Liver (tissue), 9 donors: ENCODE measurements around the gene NFIB. TPM values are rescaled to one million over a fixed set of nuclear protein-coding genes. Genes with fewer than 3 reads are reported as not detected.

Source experiments
- DNase-seq: peaks from one replicate; pipeline ENCODE4 v3.0.0-alpha.2; 2017; ENCODE audit warnings: low spot score
- H3K27ac ChIP-seq, 2 donors: one replicate each; pipeline ENCODE4 v1.7.0; 2013; ENCODE audit warnings: inconsistent platforms in 2 of 2, low read length in 2 of 2, control low read depth in 1 of 2, low read depth in 1 of 2, mild to moderate bottlenecking in 1 of 2
- H3K27me3 ChIP-seq, 4 donors: one replicate each; pipeline versions ENCODE4 v1.6.1 to v1.7.0; 2013; ENCODE audit warnings: low read length in 3 of 4, inconsistent platforms in 1 of 4, mild to moderate bottlenecking in 1 of 4, moderate library complexity in 1 of 4; ENCODE audit not compliant: control insufficient read depth in 4 of 4, insufficient read depth in 4 of 4
- H3K36me3 ChIP-seq, 4 donors: one replicate each; pipeline versions ENCODE4 v1.6.1 to v1.7.0; 2013; ENCODE audit warnings: low read length in 3 of 4, mild to moderate bottlenecking in 3 of 4, low read depth in 1 of 4, moderate library complexity in 1 of 4; ENCODE audit not compliant: control insufficient read depth in 4 of 4, insufficient read depth in 3 of 4
- H3K4me1 ChIP-seq, 4 donors: one replicate each; pipeline versions ENCODE4 v1.6.1 to v1.7.0; 2013; ENCODE audit warnings: low read length in 3 of 4, mild to moderate bottlenecking in 3 of 4, moderate library complexity in 1 of 4; ENCODE audit not compliant: control insufficient read depth in 4 of 4, insufficient read depth in 4 of 4
- H3K4me3 ChIP-seq, 3 donors: one replicate each; pipeline versions ENCODE4 v1.6.1 to v1.7.0; 2013; ENCODE audit warnings: low read length in 3 of 3, control low read depth in 1 of 3, low read depth in 1 of 3, mild to moderate bottlenecking in 1 of 3
- H3K9ac ChIP-seq, 2 donors: one replicate each; pipeline ENCODE4 v1.7.0; 2013; ENCODE audit warnings: low read length in 2 of 2, mild to moderate bottlenecking in 2 of 2, moderate library complexity in 2 of 2, control low read depth in 1 of 2, low read depth in 1 of 2
- H3K9me3 ChIP-seq, 4 donors: one replicate each; pipeline versions ENCODE4 v1.6.1 to v1.7.0; 2013; ENCODE audit warnings: low read length in 3 of 4; ENCODE audit not compliant: control insufficient read depth in 4 of 4
- EGR1 ChIP-seq, 2 donors: IDR thresholded peaks; 2 replicates each; pipeline ENCODE4 v1.6.1; 2016 to 2018; ENCODE audit warnings: antibody characterized with exemption in 2 of 2, low read depth in 2 of 2
- FOXA1 ChIP-seq: IDR thresholded peaks from 2 replicates; pipeline ENCODE4 v1.6.1; 2016; ENCODE audit warnings: antibody characterized with exemption
- FOXA2 ChIP-seq: IDR thresholded peaks from 2 replicates; pipeline ENCODE4 v1.6.1; 2016; ENCODE audit warnings: antibody characterized with exemption
- GABPA ChIP-seq, 2 donors: IDR thresholded peaks in 1 of 2; conservative IDR thresholded peaks in 1 of 2; 2 replicates each; pipeline ENCODE4 v1.6.1; 2016; ENCODE audit warnings: antibody characterized with exemption in 2 of 2, mild to moderate bottlenecking in 1 of 2, moderate library complexity in 1 of 2
- HNF4A ChIP-seq, 2 donors: conservative IDR thresholded peaks; 2 replicates each; pipeline ENCODE4 v1.6.1; 2016; ENCODE audit warnings: antibody characterized with exemption in 2 of 2, mild to moderate bottlenecking in 2 of 2
- HNF4G ChIP-seq: IDR thresholded peaks from 2 replicates; pipeline ENCODE4 v1.6.1; 2016; ENCODE audit warnings: antibody characterized with exemption
- JUND ChIP-seq, 2 donors: IDR thresholded peaks; 2 replicates each; pipeline ENCODE4 v1.6.1; 2016; ENCODE audit warnings: antibody characterized with exemption in 2 of 2
- NR2F2 ChIP-seq: IDR thresholded peaks from 2 replicates; pipeline ENCODE4 v1.6.1; 2016; ENCODE audit warnings: antibody characterized with exemption
- RAD21 ChIP-seq, 2 donors: IDR thresholded peaks; 2 replicates each; pipeline ENCODE4 v1.6.1; 2016; ENCODE audit warnings: antibody characterized with exemption in 2 of 2, mild to moderate bottlenecking in 2 of 2
- RXRA ChIP-seq, 2 donors: IDR thresholded peaks; 2 replicates each; pipeline ENCODE4 v1.6.1; 2017 to 2018; ENCODE audit warnings: antibody characterized with exemption in 2 of 2, mild to moderate bottlenecking in 1 of 2
- SP1 ChIP-seq: IDR thresholded peaks from 2 replicates; pipeline ENCODE4 v1.6.1; 2018; ENCODE audit warnings: antibody characterized with exemption, mild to moderate bottlenecking
- TAF1 ChIP-seq: conservative IDR thresholded peaks from 2 replicates; pipeline ENCODE4 v1.6.1; 2016; ENCODE audit warnings: antibody characterized with exemption, mild to moderate bottlenecking
- YY1 ChIP-seq: IDR thresholded peaks from 2 replicates; pipeline ENCODE4 v1.6.1; 2016; ENCODE audit warnings: antibody characterized with exemption, mild to moderate bottlenecking
- WGBS: extraction: QIAGEN DNeasy Blood & Tissue Kit; methylation state at CpG from one replicate; pipeline ENCODE4 v1.1.7; 2013; 5-methylcytosine and 5-hydroxymethylcytosine counted together
- polyA plus RNA-seq, 2 donors: library from polyadenylated mRNA; stranded (reverse) in 1 of 2; unstranded in 1 of 2; fragments of 200-250 nt in 1 of 2; fragments of >200 nt in 1 of 2; fragmentation: Nextera tagmentation in 1 of 2; extraction: Ambion mirVana in 1 of 2; gene quantifications; one replicate each; pipeline versions ENCODE4 v1.2.1 to v1.2.3, GENCODE V29; 2013 to 2015
- total RNA-seq, 2 donors: library from RNA; depleted of rRNA; stranded (reverse); fragments of >200 nt; gene quantifications; one replicate each; pipeline ENCODE4 v1.2.3, GENCODE V29; 2014
- TF ChIP-seq, protein P1 (sequence below): IDR thresholded peaks from 2 replicates; pipeline ENCODE4 v1.6.1; 2016; ENCODE audit warnings: antibody characterized with exemption
- TF ChIP-seq, protein P2 (sequence below): IDR thresholded peaks from 2 replicates; pipeline ENCODE4 v1.6.1; 2016; ENCODE audit warnings: antibody characterized with exemption
- TF ChIP-seq, protein P3 (sequence below): IDR thresholded peaks from 2 replicates; pipeline ENCODE4 v1.6.1; 2016; ENCODE audit warnings: antibody characterized with exemption, mild to moderate bottlenecking
- TF ChIP-seq, protein P4 (sequence below): IDR thresholded peaks from 2 replicates; pipeline ENCODE4 v1.6.1; 2016; ENCODE audit warnings: antibody characterized with exemption
- donor health status: healthy.
- donor health status: healthy.
- donor health status: healthy.
- donor health status: healthy.
- donor health status: healthy.

Gene NFIB
- total and polyA plus RNA-seq, 4 donors: 3.2 to 23.2 (median 8.0) TPM

DNA sequence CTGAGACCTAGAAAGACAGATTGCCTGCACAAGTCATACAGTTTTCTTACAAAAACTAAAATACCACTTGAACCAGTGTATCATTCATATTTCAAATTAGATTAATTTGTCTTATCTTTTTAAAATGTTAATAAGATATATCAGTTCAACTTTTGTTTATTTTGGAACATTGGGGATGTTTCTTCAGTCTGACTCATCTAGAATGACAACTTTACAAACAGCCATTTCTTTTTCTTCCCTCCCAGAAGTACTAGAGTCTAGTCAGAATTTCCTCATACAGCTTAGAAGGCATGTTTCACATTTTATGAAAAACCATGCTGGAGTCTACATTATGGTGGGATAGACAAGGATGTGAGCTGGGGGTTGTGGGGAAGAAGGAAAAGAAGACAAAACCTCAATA is 262.5 kb downstream of the NFIB start (continued):
- TF ChIP-seq JUND (IDR thresholded peaks at IDR 0.05) (no peak), FOXA1 (no peak), RAD21 (IDR thresholded peaks at IDR 0.05) (no peak), SP1 (no peak)

DNA sequence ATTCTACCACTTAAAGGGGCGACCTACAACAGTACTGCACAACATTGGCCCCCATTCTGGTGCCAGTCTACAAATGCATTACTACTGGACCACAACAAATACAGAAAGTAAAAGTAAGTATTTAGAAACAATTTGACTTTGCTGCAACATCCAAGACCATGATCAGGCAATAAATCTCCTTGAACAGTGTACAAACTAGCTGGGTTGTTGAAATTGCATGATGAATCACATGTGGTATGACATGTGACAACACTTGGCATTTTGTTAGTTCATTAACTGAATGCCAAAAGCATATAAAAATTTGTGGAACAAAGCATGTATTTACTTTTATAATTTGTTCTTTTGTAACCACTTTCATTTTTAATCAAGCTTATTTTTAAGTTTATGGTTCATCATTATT is 270.5 kb downstream of the NFIB start:
- TF ChIP-seq RAD21 (IDR thresholded peaks at IDR 0.05): no peak
- TF ChIP-seq GABPA (IDR thresholded peaks at IDR 0.05 in 1 of 2, conservative IDR thresholded peaks at IDR 0.05 in 1 of 2): no peak
- TF ChIP-seq TAF1: no peak
- no peak for TF ChIP-seq HNF4G
- no peak for TF ChIP-seq JUND (IDR thresholded peaks at IDR 0.05)
- no peak for TF ChIP-seq EGR1 (IDR thresholded peaks at IDR 0.05; ENCODE audit: low read depth in 2 of 2)
- TF ChIP-seq HNF4A (conservative IDR thresholded peaks at IDR 0.05): no peak
- TF ChIP-seq, protein P1, sequence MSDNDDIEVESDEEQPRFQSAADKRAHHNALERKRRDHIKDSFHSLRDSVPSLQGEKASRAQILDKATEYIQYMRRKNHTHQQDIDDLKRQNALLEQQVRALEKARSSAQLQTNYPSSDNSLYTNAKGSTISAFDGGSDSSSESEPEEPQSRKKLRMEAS: no peak
- TF ChIP-seq, protein P2, sequence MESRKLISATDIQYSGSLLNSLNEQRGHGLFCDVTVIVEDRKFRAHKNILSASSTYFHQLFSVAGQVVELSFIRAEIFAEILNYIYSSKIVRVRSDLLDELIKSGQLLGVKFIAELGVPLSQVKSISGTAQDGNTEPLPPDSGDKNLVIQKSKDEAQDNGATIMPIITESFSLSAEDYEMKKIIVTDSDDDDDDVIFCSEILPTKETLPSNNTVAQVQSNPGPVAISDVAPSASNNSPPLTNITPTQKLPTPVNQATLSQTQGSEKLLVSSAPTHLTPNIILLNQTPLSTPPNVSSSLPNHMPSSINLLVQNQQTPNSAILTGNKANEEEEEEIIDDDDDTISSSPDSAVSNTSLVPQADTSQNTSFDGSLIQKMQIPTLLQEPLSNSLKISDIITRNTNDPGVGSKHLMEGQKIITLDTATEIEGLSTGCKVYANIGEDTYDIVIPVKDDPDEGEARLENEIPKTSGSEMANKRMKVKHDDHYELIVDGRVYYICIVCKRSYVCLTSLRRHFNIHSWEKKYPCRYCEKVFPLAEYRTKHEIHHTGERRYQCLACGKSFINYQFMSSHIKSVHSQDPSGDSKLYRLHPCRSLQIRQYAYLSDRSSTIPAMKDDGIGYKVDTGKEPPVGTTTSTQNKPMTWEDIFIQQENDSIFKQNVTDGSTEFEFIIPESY: no peak
- TF ChIP-seq YY1: no peak
- H3K27ac ChIP-seq: no peak overlapping the region
- H3K36me3 ChIP-seq: no peaks in the 10 kb centered on the region
- 84% methylated on average over 1 of the region's 1 CpG for WGBS
- DNase-seq: no peak
- H3K9ac ChIP-seq: no peak overlapping the region
- no peak overlapping the region for H3K4me3 ChIP-seq
- H3K27me3 ChIP-seq: no peaks in the 10 kb centered on the region
- no peaks in the 10 kb centered on the region for H3K9me3 ChIP-seq
- H3K4me1 ChIP-seq: no peaks in the 10 kb centered on the region

DNA sequence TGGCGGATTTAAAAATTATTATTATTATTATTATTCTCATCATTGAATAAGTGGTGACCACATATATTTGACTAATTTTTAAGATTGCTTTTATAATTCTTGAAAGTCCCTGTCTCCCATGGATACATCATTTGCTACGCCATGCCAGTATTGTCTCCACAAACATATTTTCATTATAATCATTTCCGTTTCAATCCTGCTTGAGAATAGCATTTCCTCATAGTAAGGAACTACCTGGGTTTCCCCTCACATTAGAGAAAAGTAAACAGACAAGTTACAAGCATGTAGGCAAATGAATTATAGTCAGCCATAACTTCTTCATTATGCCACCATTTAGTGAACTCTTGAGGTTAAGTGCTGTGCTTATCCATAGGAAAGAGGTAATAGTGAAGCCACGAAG is 276.6 kb downstream of the NFIB start:
- no peaks in the 10 kb centered on the region for H3K27me3 ChIP-seq
- no peak overlapping the region for H3K4me3 ChIP-seq
- WGBS: 87% methylated on average over 4 of the region's 4 CpGs
- no peak overlapping the region for H3K9ac ChIP-seq
- no peaks in the 10 kb centered on the region for H3K9me3 ChIP-seq
- H3K4me1 ChIP-seq: no peaks in the 10 kb centered on the region
- DNase-seq: no peak
- H3K27ac ChIP-seq: no peak overlapping the region
- TF ChIP-seq RXRA (IDR thresholded peaks at IDR 0.05) (no peak), HNF4A (conservative IDR thresholded peaks at IDR 0.05) (no peak), NR2F2 (no peak), HNF4G (no peak)
- TF ChIP-seq, protein P1: no peak
- no peaks in the 10 kb centered on the region for H3K36me3 ChIP-seq

DNA sequence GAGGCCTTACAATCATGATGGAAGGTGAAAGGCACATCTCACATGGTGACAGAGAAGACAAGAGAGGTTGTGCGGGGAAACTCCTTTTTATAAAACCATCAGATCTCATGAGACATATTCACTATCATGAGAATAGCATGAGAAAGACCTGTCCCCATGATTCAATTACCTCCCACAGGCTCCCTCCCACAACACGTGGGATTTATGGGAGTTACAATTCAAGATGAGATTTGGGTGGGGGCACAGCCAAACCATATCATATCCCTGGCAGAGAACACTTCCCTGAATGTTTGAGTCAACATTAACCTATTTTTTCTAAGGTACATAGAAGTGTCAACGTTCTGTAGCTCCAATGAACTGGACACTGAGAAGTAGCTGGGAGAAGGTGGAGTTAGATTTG is 280.9 kb downstream of the NFIB start:
- no peak for DNase-seq
- peaks cover 0 to 3% (median under 1%) of the 10 kb centered on the region in 4 donors for H3K4me1 ChIP-seq
- no peak overlapping the region for H3K9ac ChIP-seq
- TF ChIP-seq, protein P2: no peak
- TF ChIP-seq HNF4A (conservative IDR thresholded peaks at IDR 0.05) (no peak), EGR1 (IDR thresholded peaks at IDR 0.05; ENCODE audit: low read depth in 2 of 2) (no peak), NR2F2 (no peak), GABPA (IDR thresholded peaks at IDR 0.05 in 1 of 2, conservative IDR thresholded peaks at IDR 0.05 in 1 of 2) (no peak), RXRA (IDR thresholded peaks at IDR 0.05) (no peak), TAF1 (no peak), JUND (IDR thresholded peaks at IDR 0.05) (no peak), RAD21 (IDR thresholded peaks at IDR 0.05) (no peak), YY1 (no peak), FOXA1 (no peak), SP1 (no peak), FOXA2 (no peak)
- TF ChIP-seq, protein P3, sequence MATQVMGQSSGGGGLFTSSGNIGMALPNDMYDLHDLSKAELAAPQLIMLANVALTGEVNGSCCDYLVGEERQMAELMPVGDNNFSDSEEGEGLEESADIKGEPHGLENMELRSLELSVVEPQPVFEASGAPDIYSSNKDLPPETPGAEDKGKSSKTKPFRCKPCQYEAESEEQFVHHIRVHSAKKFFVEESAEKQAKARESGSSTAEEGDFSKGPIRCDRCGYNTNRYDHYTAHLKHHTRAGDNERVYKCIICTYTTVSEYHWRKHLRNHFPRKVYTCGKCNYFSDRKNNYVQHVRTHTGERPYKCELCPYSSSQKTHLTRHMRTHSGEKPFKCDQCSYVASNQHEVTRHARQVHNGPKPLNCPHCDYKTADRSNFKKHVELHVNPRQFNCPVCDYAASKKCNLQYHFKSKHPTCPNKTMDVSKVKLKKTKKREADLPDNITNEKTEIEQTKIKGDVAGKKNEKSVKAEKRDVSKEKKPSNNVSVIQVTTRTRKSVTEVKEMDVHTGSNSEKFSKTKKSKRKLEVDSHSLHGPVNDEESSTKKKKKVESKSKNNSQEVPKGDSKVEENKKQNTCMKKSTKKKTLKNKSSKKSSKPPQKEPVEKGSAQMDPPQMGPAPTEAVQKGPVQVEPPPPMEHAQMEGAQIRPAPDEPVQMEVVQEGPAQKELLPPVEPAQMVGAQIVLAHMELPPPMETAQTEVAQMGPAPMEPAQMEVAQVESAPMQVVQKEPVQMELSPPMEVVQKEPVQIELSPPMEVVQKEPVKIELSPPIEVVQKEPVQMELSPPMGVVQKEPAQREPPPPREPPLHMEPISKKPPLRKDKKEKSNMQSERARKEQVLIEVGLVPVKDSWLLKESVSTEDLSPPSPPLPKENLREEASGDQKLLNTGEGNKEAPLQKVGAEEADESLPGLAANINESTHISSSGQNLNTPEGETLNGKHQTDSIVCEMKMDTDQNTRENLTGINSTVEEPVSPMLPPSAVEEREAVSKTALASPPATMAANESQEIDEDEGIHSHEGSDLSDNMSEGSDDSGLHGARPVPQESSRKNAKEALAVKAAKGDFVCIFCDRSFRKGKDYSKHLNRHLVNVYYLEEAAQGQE: no peak
- TF ChIP-seq, protein P4, sequence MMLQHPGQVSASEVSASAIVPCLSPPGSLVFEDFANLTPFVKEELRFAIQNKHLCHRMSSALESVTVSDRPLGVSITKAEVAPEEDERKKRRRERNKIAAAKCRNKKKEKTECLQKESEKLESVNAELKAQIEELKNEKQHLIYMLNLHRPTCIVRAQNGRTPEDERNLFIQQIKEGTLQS: no peak
- H3K36me3 ChIP-seq: no peaks in the 10 kb centered on the region
- H3K4me3 ChIP-seq: no peak overlapping the region
- no peak overlapping the region for H3K27ac ChIP-seq
- 72% methylated on average over 3 of the region's 3 CpGs for WGBS
- H3K27me3 ChIP-seq: no peaks in the 10 kb centered on the region
- no peaks in the 10 kb centered on the region for H3K9me3 ChIP-seq
